Measurements from ENCODE around the gene EXOSC5.
A peak's percentile ranks its signal among the peaks of the same experiment; 100 is the strongest.

The EXOSC5 gene

DNA sequence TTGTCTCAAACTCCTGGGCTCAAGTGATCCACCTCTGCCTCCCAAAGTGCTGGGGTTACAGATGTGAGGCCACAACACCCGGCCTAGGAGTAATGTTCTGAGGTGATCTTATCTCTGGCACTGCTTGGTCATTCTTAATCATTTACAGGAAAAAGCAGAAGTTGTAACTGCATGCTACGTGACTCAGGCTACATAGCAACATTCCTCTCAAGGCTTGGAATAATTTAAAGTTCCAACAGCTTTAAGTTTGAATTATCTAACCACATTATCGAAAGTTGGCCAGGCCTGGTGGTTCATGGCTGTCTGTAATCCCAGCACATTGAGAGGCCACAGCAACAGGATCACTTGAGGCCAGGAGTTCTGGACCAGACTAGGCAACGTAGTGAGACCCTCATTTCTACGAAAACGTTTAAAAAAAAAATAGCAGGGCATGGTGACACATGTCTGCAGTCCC lies 29.3 kb downstream of the EXOSC5 start:
- H3K4me3 ChIP-seq (ENCODE audit: low read depth, low read length), result no peak overlapping the region
- DNase-seq (ENCODE audit: low read depth, low spot score), result peak; percentile 88
- ChIA-PET CTCF (interaction anchor here (0.7 to 9.7 kb wide), 4 partner anchors 11 to 1044 kb away, joined by 3 to 103 read pairs (median 6); partner anchors contain the start of gene TGFB1), POLR2A (interaction anchor here (0.6 to 0.9 kb wide), 3 partner anchors 12 to 29 kb away, joined by 3 to 7 read pairs (median 3); no protein-coding TSS in a partner anchor)
- TF ChIP-seq, protein P1, sequence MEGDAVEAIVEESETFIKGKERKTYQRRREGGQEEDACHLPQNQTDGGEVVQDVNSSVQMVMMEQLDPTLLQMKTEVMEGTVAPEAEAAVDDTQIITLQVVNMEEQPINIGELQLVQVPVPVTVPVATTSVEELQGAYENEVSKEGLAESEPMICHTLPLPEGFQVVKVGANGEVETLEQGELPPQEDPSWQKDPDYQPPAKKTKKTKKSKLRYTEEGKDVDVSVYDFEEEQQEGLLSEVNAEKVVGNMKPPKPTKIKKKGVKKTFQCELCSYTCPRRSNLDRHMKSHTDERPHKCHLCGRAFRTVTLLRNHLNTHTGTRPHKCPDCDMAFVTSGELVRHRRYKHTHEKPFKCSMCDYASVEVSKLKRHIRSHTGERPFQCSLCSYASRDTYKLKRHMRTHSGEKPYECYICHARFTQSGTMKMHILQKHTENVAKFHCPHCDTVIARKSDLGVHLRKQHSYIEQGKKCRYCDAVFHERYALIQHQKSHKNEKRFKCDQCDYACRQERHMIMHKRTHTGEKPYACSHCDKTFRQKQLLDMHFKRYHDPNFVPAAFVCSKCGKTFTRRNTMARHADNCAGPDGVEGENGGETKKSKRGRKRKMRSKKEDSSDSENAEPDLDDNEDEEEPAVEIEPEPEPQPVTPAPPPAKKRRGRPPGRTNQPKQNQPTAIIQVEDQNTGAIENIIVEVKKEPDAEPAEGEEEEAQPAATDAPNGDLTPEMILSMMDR (IDR thresholded peaks at IDR 0.05; ENCODE audit: insufficient read depth, low read length, missing control alignments), result no peak

DNA sequence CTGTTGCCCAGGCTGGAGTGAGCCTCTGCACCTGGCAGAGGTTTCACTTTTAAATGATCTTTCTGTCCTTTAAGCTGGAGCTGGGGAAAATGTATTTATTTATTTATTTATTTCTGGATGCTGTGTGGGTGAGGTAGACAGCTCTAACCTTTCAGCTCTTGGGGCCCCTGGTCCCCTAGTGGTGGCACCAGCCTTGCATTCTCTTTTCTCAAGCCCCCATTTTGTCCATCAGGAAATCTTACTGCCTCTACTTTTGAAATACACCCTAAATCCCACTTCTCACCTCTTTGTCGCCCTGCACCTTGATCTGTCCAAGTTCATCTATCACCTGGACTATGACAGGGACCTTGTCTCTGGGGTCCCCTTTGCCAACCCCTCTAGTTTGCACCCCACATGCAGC lies 31.1 kb downstream of the EXOSC5 start:
- DNase-seq (ENCODE audit: low read depth, low spot score), result no peak
- ChIA-PET CTCF (interaction anchor here (2.7 to 9.7 kb wide), 2 partner anchors 12 to 58 kb away, joined by 6 to 103 read pairs; partner anchors contain the start of gene TGFB1), POLR2A (interaction anchor here (1.4 kb wide), 1 partner anchor 15 kb away, joined by 3 read pairs; no protein-coding TSS in a partner anchor)
- TF ChIP-seq, protein P1 (IDR thresholded peaks at IDR 0.05; ENCODE audit: insufficient read depth, low read length, missing control alignments), result no peak
- no peak overlapping the region for H3K4me3 ChIP-seq (ENCODE audit: low read depth, low read length)

DNA sequence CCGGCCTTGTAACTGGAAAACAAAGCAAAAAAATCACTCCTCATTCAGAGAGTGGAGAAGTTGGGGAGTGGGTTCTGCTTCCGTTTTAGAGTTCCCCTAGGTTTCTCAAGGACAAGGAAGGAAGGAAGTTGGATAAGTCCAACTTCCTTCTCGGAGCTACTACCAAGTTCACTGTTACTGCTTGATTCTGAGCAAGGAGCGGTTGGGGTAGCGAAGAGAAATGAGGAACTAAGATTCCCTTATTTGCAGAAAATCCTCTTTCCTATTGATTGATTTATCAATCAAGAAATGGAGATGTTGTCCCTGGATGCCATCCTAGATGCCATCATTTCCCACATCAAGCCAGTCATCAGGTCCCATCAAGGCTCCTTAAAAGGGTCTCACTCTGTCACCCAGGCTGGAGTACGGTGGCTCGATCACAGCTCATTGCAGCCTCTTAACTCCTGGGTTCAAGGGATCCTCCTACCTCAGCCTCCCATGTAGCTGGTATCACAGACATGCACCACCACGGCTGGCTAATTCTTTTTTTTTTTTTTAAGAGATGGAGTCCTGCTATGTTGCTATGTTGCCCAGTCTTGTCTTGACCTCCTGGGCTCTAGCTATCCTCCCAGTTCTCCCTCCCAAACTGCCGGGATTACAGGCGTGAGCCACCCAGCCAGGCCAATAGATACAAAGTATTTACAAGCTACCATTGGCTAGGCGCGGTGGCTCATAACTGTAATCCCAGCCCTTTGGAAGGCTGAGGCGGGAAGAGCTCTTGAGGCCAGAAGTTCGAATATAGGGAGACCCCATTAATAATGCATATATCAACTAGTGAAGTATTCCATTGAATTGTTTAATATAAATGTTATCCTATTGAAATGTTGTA lies 32.4 kb downstream of the EXOSC5 start:
- ChIA-PET CTCF (interaction anchor here (0.9 to 9.7 kb wide), 6 partner anchors 11 to 56 kb away, joined by 3 to 103 read pairs (median 4); partner anchors contain the start of genes TGFB1 and TMEM91), POLR2A (interaction anchor here (0.6 to 2.8 kb wide), 3 partner anchors 12 to 138 kb away, joined by 3 to 29 read pairs (median 3); partner anchors contain the start of gene TGFB1)
- TF ChIP-seq, protein P1 (IDR thresholded peaks at IDR 0.05; ENCODE audit: insufficient read depth, low read length, missing control alignments), result no peak
- DNase-seq (ENCODE audit: low read depth, low spot score), result no peak
- peak overlapping the region; percentile 98 for H3K4me3 ChIP-seq (ENCODE audit: low read depth, low read length)

DNA sequence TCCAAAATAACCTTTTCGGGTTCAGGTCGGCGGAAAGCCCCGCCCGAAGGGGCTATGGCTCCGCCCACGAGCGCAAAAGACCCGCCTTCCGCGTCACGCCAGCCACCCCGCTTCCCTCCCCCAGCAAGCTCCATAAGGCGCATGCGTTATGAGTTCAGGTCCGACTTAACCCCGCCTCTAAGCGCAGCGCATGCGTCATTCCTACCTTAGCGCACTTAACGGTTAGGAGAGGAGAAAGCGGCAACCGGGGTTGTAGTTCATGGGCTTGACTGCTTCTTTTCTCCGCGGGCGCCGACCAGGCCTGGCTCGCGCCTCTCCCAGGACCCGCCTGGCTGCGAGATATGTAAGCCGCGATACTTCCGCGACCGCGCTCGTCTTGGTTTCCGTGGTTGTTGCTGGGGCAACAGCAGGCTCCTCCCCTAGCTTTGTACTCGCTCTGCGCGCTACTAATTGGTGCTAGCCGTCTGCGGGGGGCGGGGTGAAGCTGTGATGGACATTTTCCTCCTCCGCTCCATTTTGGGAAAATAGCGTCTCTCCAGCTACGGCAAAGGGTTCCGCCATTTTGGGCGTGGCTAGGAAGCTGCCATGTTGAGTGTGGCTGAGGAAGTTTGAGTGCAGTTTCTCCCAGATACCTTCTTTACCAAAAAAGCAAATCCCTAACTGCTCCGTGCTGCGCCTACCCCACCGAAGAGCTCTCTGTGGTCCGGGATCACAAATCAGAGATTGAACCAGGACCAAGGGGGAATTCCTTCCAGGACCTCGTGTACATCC lies 33.2 kb downstream of the EXOSC5 start, which contains the start of gene B9D2:
Gene B9D2, minus strand, starts transcription at position 397 of the 771 bp plus-strand sequence. CDS start 630 bp downstream, outside the sequence.
- TF ChIP-seq, protein P1 (IDR thresholded peaks at IDR 0.05; ENCODE audit: insufficient read depth, low read length, missing control alignments), result no peak
- H3K4me3 ChIP-seq (ENCODE audit: low read depth, low read length), result peak within 1 kb of the TSS; percentile 98
- peak; percentile 87 for DNase-seq (ENCODE audit: low read depth, low spot score)
- CTCF ChIA-PET, result interaction anchor here (1.2 to 9.7 kb wide), 4 partner anchors 10 to 55 kb away, joined by 3 to 103 read pairs (median 8); partner anchors contain the start of gene TGFB1
- POLR2A ChIA-PET, result interaction anchor here (0.6 to 2.8 kb wide), 2 partner anchors 11 to 137 kb away, joined by 3 to 29 read pairs; partner anchors contain the start of gene TGFB1

DNA sequence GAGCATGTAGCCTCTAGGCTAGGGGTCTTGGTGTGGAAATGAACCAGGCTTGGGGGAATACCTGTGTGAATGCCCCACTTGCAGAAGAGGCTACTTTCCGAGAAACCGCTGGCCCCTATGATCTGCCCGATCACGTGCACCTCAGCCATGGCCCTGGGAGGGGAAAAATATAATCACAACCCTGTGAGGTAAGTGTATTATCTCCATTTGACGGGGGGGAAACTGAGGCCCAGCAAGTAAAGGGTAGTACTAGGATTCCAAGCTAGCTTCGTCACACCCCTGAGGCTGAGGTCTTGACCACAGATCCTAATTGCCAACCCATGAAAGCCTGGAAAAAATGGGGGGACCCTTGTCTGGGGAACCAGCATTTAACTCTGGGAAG lies 33.8 kb downstream of the EXOSC5 start:
- TF ChIP-seq, protein P1 (IDR thresholded peaks at IDR 0.05; ENCODE audit: insufficient read depth, low read length, missing control alignments), result no peak
- H3K4me3 ChIP-seq (ENCODE audit: low read depth, low read length), result peak overlapping the region; percentile 98
- no peak for DNase-seq (ENCODE audit: low read depth, low spot score)
- ChIA-PET POLR2A (interaction anchor here (2.8 kb wide), 1 partner anchor 11 kb away, joined by 29 read pairs; the partner anchor contains the start of gene TGFB1), CTCF (interaction anchor here (2.7 to 9.7 kb wide), 2 partner anchors 9 to 42 kb away, joined by 13 to 103 read pairs; partner anchors contain the start of gene TGFB1)
